NCI-H1694 (cell line): ENCODE measurements around the gene SPATA6L.

Experiments
- DNase-seq: peaks from one replicate; lab custom pipeline; 2025; lab: John Stamatoyannopoulos, UW

SPATA6L gene

GRCh38 chr9:4549751-4550295, 116.5 kb downstream of the SPATA6L start:
- DNase-seq = no peak

- no peak for DNase-seq
Observed at GRCh38 chr9:4548811-4549725, 117.2 kb downstream of the SPATA6L start.
